K562 (cell line): ENCODE data around the gene TXNRD1. TPM values are rescaled to one million over a fixed set of nuclear protein-coding genes. Genes with fewer than 3 reads are reported as not detected.

Experiments used
- BMI1 ChIP-seq: fragments of 150-350 bp; IDR thresholded peaks from 2 replicates; pipeline ENCODE4 v1.6.1; 2014; ENCODE audit warnings: low read length
- CHAMP1 ChIP-seq: fragments of 450-650 bp; IDR thresholded peaks from 2 replicates; pipeline ENCODE4 v1.6.1; 2016; ENCODE audit warnings: mild to moderate bottlenecking
- FOXA3 ChIP-seq, 2 experiments: fragments of 450-650 bp in 1 of 2; sonication (generic) in 1 of 2; formaldehyde crosslinking; IDR thresholded peaks in 1 of 2; conservative IDR thresholded peaks in 1 of 2; 2 replicates each; pipeline versions ENCODE4 v1.4.0 to v1.8.0; 2020 to 2022; ENCODE audit warnings: mild to moderate bottlenecking in 2 of 2, missing genetic modification reagents in 1 of 2
- FOXP1 ChIP-seq: sonication (generic); formaldehyde crosslinking; IDR thresholded peaks from 2 replicates; pipeline ENCODE4 v1.8.0; 2022; ENCODE audit warnings: mild to moderate bottlenecking, missing genetic modification reagents
- HNRNPL ChIP-seq: fragments of 200-400 bp; formaldehyde crosslinking; IDR thresholded peaks from 2 replicates; pipeline ENCODE4 v1.6.1; 2017; ENCODE audit warnings: low read depth, mild to moderate bottlenecking, low read length
- JUN ChIP-seq, 2 experiments: sonication (generic) in 1 of 2; formaldehyde crosslinking in 1 of 2; IDR thresholded peaks; 2 replicates each; pipeline versions ENCODE4 v1.6.1 to v1.8.0; 2012 to 2022; ENCODE audit warnings: borderline replicate concordance in 2 of 2, mild to moderate bottlenecking in 2 of 2, improper control_type of control experiment in 1 of 2, low read depth in 1 of 2, low read length in 1 of 2, missing genetic modification reagents in 1 of 2
- MBD2 ChIP-seq: sonication (generic); IDR thresholded peaks from 2 replicates; pipeline ENCODE4 v1.6.1; 2016; ENCODE audit warnings: low read depth, borderline replicate concordance
- NEUROD1 ChIP-seq: fragments of 150-350 bp; IDR thresholded peaks from 2 replicates; pipeline ENCODE4 v1.6.1; 2014; ENCODE audit warnings: borderline replicate concordance, low read length, low read depth; ENCODE audit not compliant: partially characterized antibody
- NFYB ChIP-seq: IDR thresholded peaks from 2 replicates; pipeline ENCODE4 v1.6.1; 2011; ENCODE audit warnings: mild to moderate bottlenecking, moderate library complexity; ENCODE audit not compliant: insufficient read length; ENCODE audit errors: extremely low read depth
- NR2C2 ChIP-seq, 2 experiments: fragments of 200-800 bp in 1 of 2; sonication (Bioruptor generic) in 1 of 2; sonication (generic) in 1 of 2; formaldehyde crosslinking in 1 of 2; IDR thresholded peaks; 2 replicates each; pipeline versions ENCODE4 v1.6.1 to v1.8.0; 2016 to 2022; ENCODE audit warnings: mild to moderate bottlenecking in 1 of 2, missing compliant biosample characterization in 1 of 2, missing genetic modification characterization in 1 of 2, missing genetic modification reagents in 1 of 2
- RBM22 ChIP-seq: fragments of 200-400 bp; formaldehyde crosslinking; IDR thresholded peaks from 2 replicates; pipeline ENCODE4 v1.6.1; 2018; ENCODE audit warnings: low read length, low read depth; ENCODE audit not compliant: poor library complexity, severe bottlenecking
- STAT5B ChIP-seq: fragments of 250-450 bp; sonication (Bioruptor Pico); IDR thresholded peaks from 2 replicates; pipeline ENCODE4 v1.8.0; 2021; ENCODE audit warnings: mild to moderate bottlenecking, inconsistent platforms
- SUPT5H ChIP-seq: fragments of 450-650 bp; IDR thresholded peaks from 2 replicates; pipeline ENCODE4 v1.6.1; 2016
- TAF15 ChIP-seq: fragments of 200-400 bp; formaldehyde crosslinking; IDR thresholded peaks from 2 replicates; pipeline ENCODE4 v1.6.1; 2017; ENCODE audit warnings: mild to moderate bottlenecking, low read depth, low read length, moderate library complexity
- THRB ChIP-seq: fragments of 450-650 bp; formaldehyde crosslinking; conservative IDR thresholded peaks from 2 replicates; pipeline ENCODE4 v1.4.0; 2022; ENCODE audit warnings: mild to moderate bottlenecking, missing genetic modification characterization
- ZNF12 ChIP-seq: sonication (generic); formaldehyde crosslinking; IDR thresholded peaks from 2 replicates; pipeline ENCODE4 v1.4.0; 2020; ENCODE audit warnings: mild to moderate bottlenecking, missing genetic modification reagents
- ZNF175 ChIP-seq: fragments of 200-800 bp; sonication (Bioruptor generic); IDR thresholded peaks from 2 replicates; pipeline ENCODE4 v1.6.1; 2016; ENCODE audit warnings: low read depth, mild to moderate bottlenecking, missing genetic modification characterization, missing compliant biosample characterization
- ZNF77 ChIP-seq: fragments of 250-450 bp; sonication (Bioruptor Pico); IDR thresholded peaks from 2 replicates; pipeline ENCODE4 v1.5.0; 2020
- ZSCAN29 ChIP-seq: fragments of 450-650 bp; IDR thresholded peaks from 2 replicates; pipeline ENCODE4 v1.6.1; 2017
- polyA plus RNA-seq, 8 experiments: library from polyadenylated mRNA; depleted of rRNA in 4 of 8; stranded (reverse) in 5 of 8; unstranded in 3 of 8; fragments of >200 nt; fragmentation: Nextera tagmentation in 2 of 8; fragmentation: Illumina TruSeq in 1 of 8; extraction: Ambion mirVana in 2 of 8; extraction: Trizol in 1 of 8; gene quantifications; 2 replicates each; pipeline versions ENCODE4 v1.2.1 to v1.2.3, GENCODE V29; 2011 to 2014; ENCODE audit warnings: inconsistent platforms in 1 of 8, missing spikeins in 1 of 8
- total RNA-seq, 7 experiments: library from RNA; depleted of rRNA in 6 of 7; stranded (reverse); fragments of >200 nt in 6 of 7; fragmentation: Illumina TruSeq in 2 of 7; extraction: Trizol in 2 of 7; gene quantifications; 2 replicates each; pipeline versions ENCODE4 v1.2.1 to v1.2.3, GENCODE V29; 2011 to 2021; ENCODE audit warnings: low replicate concordance in 1 of 7
- TF ChIP-seq, protein P1 (sequence below): fragments of 450-650 bp; formaldehyde crosslinking; IDR thresholded peaks from 2 replicates; pipeline ENCODE4 v1.4.0; 2020; ENCODE audit warnings: mild to moderate bottlenecking, moderate library complexity

Gene TXNRD1
- total and polyA plus RNA-seq, 9 of the 15 experiments (the other 6 are each of a cell fraction or from before 2014, with no cell fraction given) = 107 to 189 (median 146) TPM

GRCh38 chr12:104286516-104287482 is 71.2 kb downstream of the TXNRD1 start (continued):
- TF ChIP-seq ZSCAN29 (0 out of 2 replicates have a peak, but pooled peaks have one; percentile 32), CHAMP1 (peak; percentile 13; the same call in 1 of the 2 replicates), MBD2 (peak; percentile 66; the same call in 1 of the 2 replicates), NR2C2 (CRISPR knock-in tag; IDR thresholded peaks at IDR 0.05) (peak; percentile 54; the same call in 1 of the 2 replicates), NR2C2 (tag; IDR thresholded peaks at IDR 0.05) (peak; percentile 73; the same call in 1 of the 2 replicates), ZNF77 (CRISPR knock-in tag) (no peak), FOXA3 (CRISPR knock-in tag; conservative IDR thresholded peaks at IDR 0.05 in 1 of 2, IDR thresholded peaks at IDR 0.05 in 1 of 2) (peak in 1 of 2 experiments; percentile 86; a peak in 2 of 4 replicates), TAF15 (no peak), RBM22 (peak; percentile 80), NFYB (peak; percentile 30), HNRNPL (0 out of 2 replicates have a peak, but pooled peaks have one; percentile 31), NEUROD1 (peak; percentile 34), FOXP1 (peak; percentile 95), JUN (IDR thresholded peaks at IDR 0.05; ENCODE audit: borderline replicate concordance, low read depth, low read length) (0 out of 2 replicates have a peak, but pooled peaks have one; percentile 39), JUN (CRISPR knock-in tag; IDR thresholded peaks at IDR 0.05; ENCODE audit: borderline replicate concordance) (peak; percentile 95), BMI1 (peak; percentile 67; the same call in 1 of the 2 replicates), THRB (CRISPR knock-in tag) (0 out of 2 replicates have a peak, but pooled peaks have one; percentile 21), ZNF12 (CRISPR knock-in tag) (0 out of 2 replicates have a peak, but pooled peaks have one; percentile 57), ZNF175 (peak; percentile 12; the same call in 1 of the 2 replicates), SUPT5H (peak; percentile 98), STAT5B (CRISPR knock-in tag) (no peak)
- TF ChIP-seq, protein P1, sequence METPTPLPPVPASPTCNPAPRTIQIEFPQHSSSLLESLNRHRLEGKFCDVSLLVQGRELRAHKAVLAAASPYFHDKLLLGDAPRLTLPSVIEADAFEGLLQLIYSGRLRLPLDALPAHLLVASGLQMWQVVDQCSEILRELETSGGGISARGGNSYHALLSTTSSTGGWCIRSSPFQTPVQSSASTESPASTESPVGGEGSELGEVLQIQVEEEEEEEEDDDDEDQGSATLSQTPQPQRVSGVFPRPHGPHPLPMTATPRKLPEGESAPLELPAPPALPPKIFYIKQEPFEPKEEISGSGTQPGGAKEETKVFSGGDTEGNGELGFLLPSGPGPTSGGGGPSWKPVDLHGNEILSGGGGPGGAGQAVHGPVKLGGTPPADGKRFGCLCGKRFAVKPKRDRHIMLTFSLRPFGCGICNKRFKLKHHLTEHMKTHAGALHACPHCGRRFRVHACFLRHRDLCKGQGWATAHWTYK (CRISPR knock-in tag) = 0 out of 2 replicates have a peak, but pooled peaks have one; percentile 10
